HL-60 (cell line): ENCODE results near the gene PARL.

ENCODE experiments used
- CTCF ChIP-seq: IDR thresholded peaks from one replicate; pipeline ENCODE4 v1.5.1; 2011; ENCODE audit warnings: low read length, control low read depth, inconsistent platforms; ENCODE audit not compliant: insufficient read depth
- POLR2AphosphoS5 ChIP-seq: IDR thresholded peaks from 2 replicates; pipeline ENCODE4 v1.6.1; 2012; ENCODE audit warnings: low read depth
- REST ChIP-seq: IDR thresholded peaks from 2 replicates; pipeline ENCODE4 v1.6.1; 2012; ENCODE audit warnings: low read depth; ENCODE audit not compliant: insufficient replicate concordance

- no peak for TF ChIP-seq CTCF
- TF ChIP-seq POLR2AphosphoS5: no peak
- TF ChIP-seq REST: no peak
These were observed 45.4 kb upstream of the PARL start for GRCh38 chr3:183930086-183930485.
